Stimulated activated CD4-positive, alpha-beta T cell treated with anti-CD3 and anti-CD28 coated beads, TNF-alpha, amount 100 ng/mL, for 1 hour (primary cell): Measurements from ENCODE around the gene GIGYF1.
"Not testable (repeated sequence)": the region's sequence is repeated elsewhere in the genome, so short reads cannot be mapped to it uniquely, and the experiment has no call there.

Experiments
- DNase-seq, 3 donors: peaks; one replicate each; pipeline ENCODE4 v3.0.0-alpha.2; 2020; ENCODE audit warnings: low read depth in 3 of 3, low spot score in 1 of 3

Gene GIGYF1

GRCh38 chr7:100694098-100694745 is at the start of gene GIGYF1:
GIGYF1 (minus strand) TSS chr7:100694250; CDS start chr7:100688238, 6,012 bp downstream.
- DNase-seq: peak in 2 of 3 donors; percentile 33 to 58

GRCh38 chr7:100739934-100740333 is 45.9 kb upstream of the GIGYF1 start:
- no peak for DNase-seq

DNA sequence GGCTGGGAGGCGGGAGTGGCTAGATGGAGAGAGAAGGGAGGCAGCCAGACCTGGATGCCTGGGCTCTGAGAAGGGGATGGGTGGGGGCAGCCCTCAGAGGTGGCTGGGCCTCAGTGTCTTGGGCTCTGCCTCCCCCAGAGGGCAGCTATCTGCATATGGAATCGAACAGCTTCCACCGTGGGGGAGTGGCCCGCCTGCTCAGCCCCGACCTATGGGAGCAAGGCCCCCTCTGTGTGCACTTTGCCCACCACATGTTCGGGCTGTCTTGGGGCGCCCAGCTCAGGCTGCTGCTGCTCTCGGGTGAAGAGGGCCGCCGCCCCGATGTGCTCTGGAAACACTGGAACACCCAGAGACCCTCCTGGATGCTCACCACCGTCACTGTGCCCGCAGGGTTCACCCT is 42.6 kb upstream of the GIGYF1 start:
- DNase-seq: no peak

GRCh38 chr7:100735730-100736129 is 41.7 kb upstream of the GIGYF1 start:
- DNase-seq: no peak

GRCh38 chr7:100731937-100732636 is 38.0 kb upstream of the GIGYF1 start:
- DNase-seq: no peak

GRCh38 chr7:100730136-100730800 is 36.2 kb upstream of the GIGYF1 start:
- DNase-seq: no peak

DNA sequence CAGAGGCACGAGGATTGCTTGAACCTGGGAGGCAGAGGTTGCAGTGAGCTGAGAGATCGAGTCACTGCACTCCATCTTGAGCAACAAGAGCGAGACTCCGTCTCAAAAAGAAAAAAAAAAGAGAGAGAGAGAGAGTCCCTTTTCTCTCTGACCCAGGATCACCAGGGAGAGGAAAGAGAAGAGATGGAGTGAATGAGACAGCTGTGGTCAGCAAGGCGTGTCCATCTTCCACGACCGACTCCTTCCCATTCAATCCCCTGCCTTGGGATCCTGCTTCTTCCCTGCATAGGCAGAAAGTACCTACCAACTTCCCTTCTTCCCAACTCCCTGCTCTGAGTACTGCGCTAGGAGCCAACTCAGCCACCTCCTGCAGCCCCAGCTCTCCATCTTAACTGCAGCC is 34.1 kb upstream of the GIGYF1 start:
- DNase-seq: no peak

GRCh38 chr7:100726996-100727761 is 33.1 kb upstream of the GIGYF1 start:
- DNase-seq: no peak

DNA sequence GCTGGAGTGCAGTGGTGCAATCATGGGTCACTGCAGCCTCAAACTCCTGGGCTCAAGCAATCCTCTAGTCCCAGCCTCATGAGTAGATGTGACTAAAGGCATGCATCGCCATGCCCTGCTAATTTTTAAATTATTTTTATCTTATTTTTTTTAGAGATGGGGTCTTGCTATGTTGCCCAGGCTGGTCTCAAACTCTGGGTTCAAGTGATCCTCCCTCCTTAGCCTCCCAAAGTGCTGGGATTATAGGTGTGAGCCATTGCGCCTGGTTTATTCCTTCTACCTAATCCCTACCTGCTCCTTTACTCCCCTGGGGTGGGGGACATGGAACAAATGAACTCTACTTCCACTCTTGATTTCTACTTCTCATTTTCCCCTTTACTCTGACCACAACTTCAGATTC is 30.3 kb upstream of the GIGYF1 start:
- not testable (repeated sequence) for DNase-seq

DNA sequence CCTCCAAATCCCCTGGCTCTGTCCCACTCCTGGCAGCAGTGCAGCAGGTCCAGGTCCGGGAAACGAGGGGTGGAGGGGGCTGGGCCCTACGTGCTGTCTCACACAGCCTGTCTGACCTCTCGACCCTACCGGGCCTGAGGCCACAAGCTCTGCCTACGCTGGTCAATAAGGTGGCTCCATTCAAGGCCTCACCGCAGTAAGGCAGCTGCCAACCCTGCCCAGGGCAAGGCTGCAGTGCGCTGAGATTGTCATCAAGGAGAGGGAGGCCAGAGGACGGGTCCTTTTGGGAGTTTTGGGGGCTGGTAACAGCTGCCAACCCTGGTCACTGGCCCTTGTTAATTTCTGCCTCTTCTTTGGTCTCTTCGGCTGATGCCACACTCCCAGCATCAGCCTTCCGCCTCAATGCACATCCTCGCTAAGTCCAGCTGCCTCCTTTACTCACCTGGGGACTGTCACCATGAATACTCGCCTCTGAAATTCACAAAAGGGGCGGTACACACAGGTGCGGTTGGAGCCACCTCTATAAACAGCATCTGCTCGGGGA is 29.8 kb upstream of the GIGYF1 start:
- DNase-seq: no peak

DNA sequence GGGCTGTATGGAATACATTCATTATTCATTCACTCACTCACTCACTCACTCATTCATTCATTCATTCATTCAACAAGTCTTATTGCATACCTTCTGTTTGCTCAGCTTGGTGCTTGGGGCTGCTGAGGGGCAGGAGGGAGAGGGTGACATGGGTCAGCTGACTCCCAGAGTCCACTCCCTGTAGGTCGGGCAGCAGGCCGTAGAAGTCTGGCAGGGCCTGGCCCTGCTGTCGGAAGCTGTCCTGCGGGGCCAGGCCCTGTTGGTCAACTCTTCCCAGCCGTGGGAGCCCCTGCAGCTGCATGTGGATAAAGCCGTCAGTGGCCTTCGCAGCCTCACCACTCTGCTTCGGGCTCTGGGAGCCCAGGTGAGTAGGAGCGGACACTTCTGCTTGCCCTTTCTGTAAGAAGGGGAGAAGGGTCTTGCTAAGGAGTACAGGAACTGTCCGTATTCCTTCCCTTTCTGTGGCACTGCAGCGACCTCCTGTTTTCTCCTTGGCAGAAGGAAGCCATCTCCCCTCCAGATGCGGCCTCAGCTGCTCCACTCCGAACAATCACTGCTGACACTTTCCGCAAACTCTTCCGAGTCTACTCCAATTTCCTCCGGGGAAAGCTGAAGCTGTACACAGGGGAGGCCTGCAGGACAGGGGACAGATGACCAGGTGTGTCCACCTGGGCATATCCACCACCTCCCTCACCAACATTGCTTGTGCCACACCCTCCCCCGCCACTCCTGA is 28.6 kb upstream of the GIGYF1 start:
- DNase-seq: no peak

GRCh38 chr7:100721505-100721812 is 27.4 kb upstream of the GIGYF1 start:
- no peak for DNase-seq

DNA sequence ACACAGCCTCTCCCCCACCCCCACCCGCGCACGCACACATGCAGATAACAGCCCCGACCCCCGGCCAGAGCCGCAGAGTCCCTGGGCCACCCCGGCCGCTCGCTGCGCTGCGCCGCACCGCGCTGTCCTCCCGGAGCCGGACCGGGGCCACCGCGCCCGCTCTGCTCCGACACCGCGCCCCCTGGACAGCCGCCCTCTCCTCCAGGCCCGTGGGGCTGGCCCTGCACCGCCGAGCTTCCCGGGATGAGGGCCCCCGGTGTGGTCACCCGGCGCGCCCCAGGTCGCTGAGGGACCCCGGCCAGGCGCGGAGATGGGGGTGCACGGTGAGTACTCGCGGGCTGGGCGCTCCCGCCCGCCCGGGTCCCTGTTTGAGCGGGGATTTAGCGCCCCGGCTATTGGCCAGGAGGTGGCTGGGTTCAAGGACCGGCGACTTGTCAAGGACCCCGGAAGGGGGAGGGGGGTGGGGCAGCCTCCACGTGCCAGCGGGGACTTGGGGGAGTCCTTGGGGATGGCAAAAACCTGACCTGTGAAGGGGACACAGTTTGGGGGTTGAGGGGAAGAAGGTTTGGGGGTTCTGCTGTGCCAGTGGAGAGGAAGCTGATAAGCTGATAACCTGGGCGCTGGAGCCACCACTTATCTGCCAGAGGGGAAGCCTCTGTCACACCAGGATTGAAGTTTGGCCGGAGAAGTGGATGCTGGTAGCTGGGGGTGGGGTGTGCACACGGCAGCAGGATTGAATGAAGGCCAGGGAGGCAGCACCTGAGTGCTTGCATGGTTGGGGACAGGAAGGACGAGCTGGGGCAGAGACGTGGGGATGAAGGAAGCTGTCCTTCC is 26.8 kb upstream of the GIGYF1 start:
- DNase-seq: no peak

GRCh38 chr7:100720279-100720670 is 26.2 kb upstream of the GIGYF1 start, which contains the start of gene EPO:
EPO (plus strand) TSS chr7:100720468; CDS start chr7:100720981, 513 bp downstream.
- DNase-seq: no peak

GRCh38 chr7:100719523-100720278 is 25.7 kb upstream of the GIGYF1 start:
- DNase-seq: no peak

- DNase-seq: not testable (repeated sequence)
Observed at GRCh38 chr7:100717073-100717472, 23.0 kb upstream of the GIGYF1 start.

- DNase-seq: no peak
Observed at GRCh38 chr7:100714725-100715124, 20.7 kb upstream of the GIGYF1 start.

DNA sequence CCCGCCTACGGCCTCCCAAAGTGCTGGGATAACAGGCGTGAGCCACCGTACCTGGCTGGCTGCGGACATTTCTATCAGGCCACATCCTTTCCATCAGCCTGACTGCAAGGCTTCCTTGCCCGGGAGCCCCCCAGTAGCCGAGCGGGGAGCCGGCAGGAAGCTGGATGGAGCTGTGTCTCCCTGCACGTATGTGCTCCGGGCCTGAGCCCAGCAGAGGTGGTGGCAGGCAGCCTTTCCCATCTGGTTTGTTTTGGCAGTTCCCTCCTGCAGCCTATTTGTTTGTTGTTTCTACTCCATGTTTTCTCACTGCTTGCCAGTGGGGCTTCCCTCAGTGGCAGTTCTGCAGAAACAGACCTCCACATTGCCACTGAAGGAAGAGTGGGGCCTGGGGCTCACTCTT is 17.3 kb upstream of the GIGYF1 start:
- DNase-seq: no peak

DNA sequence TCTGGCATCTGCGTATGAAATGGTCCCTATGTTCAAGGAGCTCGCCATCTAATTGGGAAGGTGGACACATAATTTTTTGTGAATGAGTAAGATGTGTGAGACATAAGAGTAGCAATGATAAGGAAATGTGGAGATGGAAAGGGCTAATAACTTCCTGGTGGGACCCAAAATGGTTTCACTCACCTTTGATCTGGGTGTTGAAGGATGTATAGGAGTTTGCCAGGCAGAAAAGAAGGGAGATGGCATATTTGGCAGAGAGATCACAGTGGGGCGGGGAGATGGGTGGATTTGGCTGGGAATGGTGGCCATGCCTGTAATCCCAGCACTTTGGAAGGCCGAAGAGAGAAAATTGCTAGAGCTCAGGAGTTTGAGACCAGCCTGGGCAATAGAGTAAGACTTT is 16.4 kb upstream of the GIGYF1 start:
- DNase-seq: no peak
